GM18508 (cell line): ENCODE data around the gene ATG9B.

Experiments
- ATAC-seq: cut with Tn5 transposase; IDR thresholded peaks from one replicate; pipeline ENCODE4 v1.9.1; 2021; ENCODE audit warnings: moderate number of reproducible peaks; ENCODE audit not compliant: insufficient read depth, unreplicated experiment

ATG9B gene

DNA sequence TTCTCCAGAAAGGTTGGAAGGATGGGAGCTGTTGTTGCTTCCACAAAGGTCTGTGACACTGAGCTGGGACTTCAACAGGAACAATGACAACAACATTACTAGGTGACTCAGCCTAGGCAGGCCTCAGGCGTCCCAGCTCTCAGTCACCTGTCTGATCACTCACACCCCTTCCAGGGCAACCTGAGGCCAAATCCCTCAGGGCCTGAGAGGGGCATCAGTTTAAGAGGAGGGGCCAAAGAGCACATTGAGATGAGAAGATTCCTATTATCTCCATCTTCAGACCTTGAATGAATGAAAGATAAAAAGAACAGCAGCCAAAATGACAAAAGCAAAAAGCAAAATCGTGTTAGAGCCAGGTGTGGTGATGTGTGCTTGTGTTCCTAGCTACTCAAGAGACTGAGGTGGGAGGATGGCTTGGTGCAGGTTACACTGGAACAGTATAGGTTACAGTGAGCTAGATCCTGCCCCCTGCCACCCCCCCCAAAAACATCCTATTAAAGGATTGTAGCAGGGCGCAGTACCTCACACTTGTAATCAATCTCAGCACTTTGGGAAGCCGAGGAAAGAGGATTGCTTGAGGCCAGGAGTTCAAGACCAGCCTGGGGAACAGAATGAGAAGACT is at the start of gene ATG9B:
ATG9B (minus strand) TSS at position 60 of the 622 bp plus-strand sequence. CDS start 71 bp downstream, outside the sequence.
- ATAC-seq = no peak

DNA sequence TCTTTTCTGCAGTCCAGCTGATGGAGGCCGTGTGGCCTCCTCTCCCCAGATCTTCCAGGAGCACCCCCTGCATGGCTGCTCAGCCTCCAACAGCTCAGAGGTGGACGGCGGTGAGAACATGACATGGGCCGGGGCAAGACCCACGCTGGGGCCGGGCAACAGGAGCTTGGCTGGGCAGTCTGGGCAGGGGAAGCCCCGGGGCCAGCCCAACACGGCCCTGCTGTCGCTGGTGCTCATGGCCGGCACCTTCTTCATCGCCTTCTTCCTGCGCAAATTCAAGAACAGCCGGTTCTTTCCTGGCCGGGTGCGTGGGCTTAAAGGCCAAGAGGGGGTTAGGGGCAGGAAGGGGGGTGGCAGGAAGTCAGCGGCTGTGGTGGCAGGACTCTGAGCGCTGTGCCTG is 49.7 kb upstream of the ATG9B start:
- ATAC-seq = no peak

- ATAC-seq = no peak
Measured at GRCh38 chr7:151071032-151071866, 47.0 kb upstream of the ATG9B start.

- ATAC-seq = no peak
Measured at GRCh38 chr7:151070574-151070960, 46.3 kb upstream of the ATG9B start.

GRCh38 chr7:151069841-151070573 is 45.7 kb upstream of the ATG9B start:
- ATAC-seq = no peak

- no peak for ATAC-seq
Measured at GRCh38 chr7:151068069-151068773, 43.9 kb upstream of the ATG9B start.

- no peak for ATAC-seq
Measured at GRCh38 chr7:151066273-151066974, 42.1 kb upstream of the ATG9B start.

DNA sequence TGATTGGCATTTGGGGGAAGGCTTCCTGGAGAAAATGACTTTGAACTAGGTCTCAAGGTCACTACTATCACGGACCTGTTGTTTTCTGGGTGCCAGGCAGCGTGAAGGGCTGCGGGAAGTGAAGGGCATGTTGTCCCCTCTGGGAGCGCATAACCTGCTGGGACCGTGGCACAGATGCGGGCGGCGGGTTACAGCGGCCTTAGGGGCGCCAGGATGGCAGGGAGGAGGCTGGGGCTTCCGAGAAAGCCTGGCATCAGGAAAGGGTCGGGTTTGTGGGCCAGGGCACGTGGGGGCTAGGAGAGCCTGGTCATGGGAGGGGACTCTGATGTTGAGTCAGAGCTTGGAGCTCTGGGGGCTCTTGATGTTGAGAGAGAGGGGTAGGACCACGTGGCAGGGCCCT is 41.2 kb upstream of the ATG9B start:
- no peak for ATAC-seq

- no peak for ATAC-seq
Measured at GRCh38 chr7:151064993-151065392, 40.7 kb upstream of the ATG9B start.

- no peak for ATAC-seq
Measured at GRCh38 chr7:151064454-151064853, 40.2 kb upstream of the ATG9B start.

DNA sequence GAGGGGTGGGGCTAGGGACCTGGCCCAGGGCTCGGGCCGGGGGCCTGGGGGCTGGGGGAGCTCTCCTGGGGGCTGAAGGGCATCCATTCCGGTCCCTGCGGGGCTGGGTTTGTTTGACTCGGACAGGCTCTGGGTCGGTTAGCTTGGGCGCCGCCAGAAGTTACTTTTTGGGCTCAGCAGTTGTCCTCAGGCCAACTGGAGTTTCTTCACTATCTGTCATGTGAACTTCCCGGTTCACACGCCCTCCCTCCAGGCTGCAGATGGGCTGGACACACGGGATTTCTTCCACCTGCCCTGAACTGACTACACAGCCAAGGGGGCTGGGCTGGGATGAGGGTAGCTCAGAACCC is 38.9 kb upstream of the ATG9B start:
- ATAC-seq = no peak

DNA sequence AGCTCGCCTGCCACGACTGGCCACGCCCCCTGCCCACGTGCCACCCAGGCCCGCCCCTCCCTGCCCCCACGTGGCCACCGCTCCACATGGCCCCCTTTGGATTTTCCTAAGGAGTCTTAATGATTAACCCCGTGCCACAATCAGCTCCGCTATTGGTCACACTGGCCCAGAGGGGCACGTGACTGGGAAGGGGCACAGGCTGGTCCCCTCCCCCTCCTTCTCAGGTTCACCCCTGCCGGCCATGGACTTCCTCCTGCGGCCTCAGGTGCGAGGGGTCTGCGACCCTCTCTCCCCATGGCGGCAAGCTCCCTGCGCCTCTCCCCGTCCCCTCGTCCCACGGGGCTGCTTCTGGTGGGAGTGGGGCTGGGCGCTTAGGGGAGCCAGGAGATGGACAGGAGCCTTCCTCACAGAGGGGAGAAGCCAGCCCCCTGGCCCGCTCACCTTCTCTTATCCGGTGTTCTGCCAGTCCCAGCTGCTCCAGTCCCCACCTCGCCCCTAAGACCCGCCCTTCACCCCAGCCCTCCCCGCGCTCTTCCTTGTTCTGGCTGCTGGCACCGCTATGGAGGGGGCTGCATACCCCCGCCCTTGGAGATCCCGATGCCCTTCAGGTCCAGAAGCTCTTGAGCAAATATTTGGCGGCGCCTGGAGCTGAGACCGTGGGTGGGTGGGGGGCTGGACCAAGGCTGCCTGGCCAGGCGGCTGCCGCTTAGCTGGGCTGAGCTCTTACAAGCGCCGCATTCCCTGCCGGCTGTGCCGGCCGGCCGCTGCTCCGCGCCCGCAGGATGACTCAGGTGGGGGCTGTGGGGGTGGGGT is 38.3 kb upstream of the ATG9B start:
- no peak for ATAC-seq

DNA sequence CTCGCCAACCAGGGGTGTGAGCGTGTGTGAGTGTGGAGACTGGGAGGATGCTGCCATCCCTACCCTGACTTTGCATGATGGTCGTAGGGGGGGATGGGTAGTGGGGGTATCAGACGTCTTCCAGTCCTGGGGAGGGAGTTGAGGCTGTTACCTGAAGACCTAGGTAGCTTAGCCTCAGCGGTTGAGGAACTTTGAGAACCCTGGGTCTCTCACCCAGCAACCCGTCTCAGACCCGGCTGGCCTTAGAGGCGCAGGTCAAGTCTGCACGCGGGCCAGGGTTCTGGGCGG is 37.8 kb upstream of the ATG9B start:
- ATAC-seq = no peak

DNA sequence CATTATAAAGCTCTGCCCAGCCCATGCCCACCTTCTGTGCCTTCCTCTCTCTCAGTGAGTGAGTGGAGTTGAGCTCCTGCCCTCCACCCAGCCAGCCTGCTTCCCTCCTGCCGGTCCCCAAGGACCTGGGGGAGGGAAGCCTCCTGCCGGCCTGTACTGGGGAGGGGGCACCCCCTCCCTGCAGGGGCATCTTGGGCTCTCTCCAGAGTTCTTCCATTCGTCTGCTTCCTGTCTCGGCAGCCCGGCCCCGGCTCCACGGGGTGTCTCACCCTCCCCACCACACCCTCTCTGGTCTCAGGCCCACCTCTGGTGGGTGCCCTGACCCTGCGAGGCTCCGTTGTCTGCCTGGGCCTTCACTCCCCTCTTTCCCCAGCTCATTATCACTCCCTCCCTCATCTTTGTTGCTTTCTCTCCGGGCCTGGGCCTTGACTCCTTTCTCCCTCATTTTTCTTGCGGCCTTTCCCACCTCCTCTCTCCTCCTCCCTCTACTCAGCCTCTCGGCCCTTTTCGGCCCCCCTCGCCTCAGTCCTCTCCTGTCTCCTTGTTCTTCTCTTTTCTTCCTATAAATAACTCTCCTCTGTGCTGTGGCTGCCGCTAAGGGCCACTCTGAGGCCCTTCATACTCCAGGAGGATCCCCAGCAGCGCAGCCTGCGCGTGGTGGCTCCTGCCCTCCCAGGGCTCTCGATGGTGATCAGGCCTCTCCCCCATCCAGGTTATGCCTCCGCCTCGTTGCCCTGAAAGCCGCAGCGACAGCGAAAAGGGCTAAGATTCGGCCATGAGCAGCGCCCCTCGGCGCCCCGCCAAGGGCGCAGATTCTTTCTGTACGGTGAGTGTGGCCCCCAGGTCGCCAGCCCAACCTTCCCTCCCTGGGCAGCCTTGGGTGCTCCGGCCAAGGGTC is 37.2 kb upstream of the ATG9B start:
- no peak for ATAC-seq

- ATAC-seq = no peak
Measured at GRCh38 chr7:151060416-151061212, 36.3 kb upstream of the ATG9B start.

DNA sequence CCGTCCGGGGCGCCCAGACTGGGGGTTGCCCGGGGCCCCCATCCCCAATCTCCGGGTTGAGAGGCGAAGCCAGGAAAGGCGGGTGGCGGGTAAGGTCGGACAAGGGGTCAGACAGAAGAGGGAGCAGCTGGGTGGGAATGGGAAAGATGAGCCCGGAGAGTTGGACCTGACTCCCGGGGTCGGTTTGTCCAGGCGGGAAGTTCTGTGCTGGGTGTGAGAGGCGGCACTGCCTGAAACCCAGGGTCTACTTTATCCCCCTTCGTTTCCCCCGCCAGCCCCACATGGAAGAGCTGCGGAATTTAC is 35.8 kb upstream of the ATG9B start:
- ATAC-seq = no peak

GRCh38 chr7:151059367-151060112 is 35.2 kb upstream of the ATG9B start, which contains the start of gene SLC4A2:
Gene SLC4A2 (plus strand): TSS chr7:151059589. CDS start chr7:151061988, 2,399 bp downstream.
- no peak for ATAC-seq
